ENCODE data around the gene GPRC5B. TPM values are rescaled to one million over a fixed set of nuclear protein-coding genes. Genes with fewer than 3 reads are reported as not detected.

GPRC5B gene
- total RNA-seq, 4 donors from 2014 or later = 1.9 to 17.3 (median 5.1) TPM

GRCh38 chr16:19823322-19823721, 61.3 kb downstream of the GPRC5B start:
- in situ Hi-C loops (cut with MboI; ENCODE audit: low pct_ligation_motif_present in 1 of 4, low pct_unique_long_range_greater_than_20kb in 1 of 4, low sequenced_read_pairs in 3 of 4) = no loop called here
- Histone ChIP-seq H3K27me3 (no peaks in the 10 kb centered on the region), H3K9me3 (no peaks in the 10 kb centered on the region), H3K27ac (no peak overlapping the region), H3K4me1 (no peaks in the 10 kb centered on the region), H3K36me3 (no peaks in the 10 kb centered on the region), H3K4me3 (no peak overlapping the region)
- DNase-seq = no peak
- TF ChIP-seq CTCF (IDR thresholded peaks at IDR 0.05) = no peak
- intact Hi-C loops (cut with DNase I; ENCODE audit: low total_unique reads) = no loop called here
- WGBS, 2 donors (ENCODE audit: low coverage in 1 of 2) = 57 to 83% methylated on average over 3 to 6 of the region's 6 CpGs

- H3K27me3 ChIP-seq = no peaks in the 10 kb centered on the region
- intact Hi-C loops (cut with DNase I; ENCODE audit: low total_unique reads) = no loop called here
- H3K36me3 ChIP-seq = no peaks in the 10 kb centered on the region
- DNase-seq = no peak
- no peak overlapping the region for H3K27ac ChIP-seq
- TF ChIP-seq EP300 (IDR thresholded peaks at IDR 0.05; ENCODE audit: low read depth) (no peak), POLR2A (IDR thresholded peaks at IDR 0.05) (no peak), POLR2AphosphoS5 (IDR thresholded peaks at IDR 0.05) (no peak), CTCF (IDR thresholded peaks at IDR 0.05) (no peak)
- no peak overlapping the region for H3K4me3 ChIP-seq
- 69 to 88% methylated on average over 2 of the region's 2 CpGs for WGBS, 2 donors (ENCODE audit: low coverage in 1 of 2)
- H3K9me3 ChIP-seq = no peaks in the 10 kb centered on the region
- H3K4me1 ChIP-seq = no peaks in the 10 kb centered on the region
- in situ Hi-C loops (cut with MboI; ENCODE audit: low pct_ligation_motif_present in 1 of 4, low pct_unique_long_range_greater_than_20kb in 1 of 4, low sequenced_read_pairs in 3 of 4) = no loop called here
Observed at GRCh38 chr16:19822533-19822932, 62.1 kb downstream of the GPRC5B start.

GRCh38 chr16:19817875-19818274, 66.8 kb downstream of the GPRC5B start:
- Histone ChIP-seq H3K36me3 (no peaks in the 10 kb centered on the region), H3K4me3 (no peak overlapping the region), H3K9me3 (no peaks in the 10 kb centered on the region), H3K27ac (no peak overlapping the region), H3K4me1 (no peaks in the 10 kb centered on the region), H3K27me3 (no peaks in the 10 kb centered on the region)
- no peak for DNase-seq
- intact Hi-C loops (cut with DNase I; ENCODE audit: low total_unique reads) = no loop called here
- WGBS, 2 donors (ENCODE audit: low coverage in 1 of 2) = 86% methylated on average over 7 of the region's 7 CpGs
- no peak for TF ChIP-seq POLR2AphosphoS5 (IDR thresholded peaks at IDR 0.05)
- TF ChIP-seq EP300 (IDR thresholded peaks at IDR 0.05; ENCODE audit: low read depth) = no peak
- no peak for TF ChIP-seq POLR2A (IDR thresholded peaks at IDR 0.05)
- no peak for TF ChIP-seq CTCF (IDR thresholded peaks at IDR 0.05)
- in situ Hi-C loops (cut with MboI; ENCODE audit: low pct_ligation_motif_present in 1 of 4, low pct_unique_long_range_greater_than_20kb in 1 of 4, low sequenced_read_pairs in 3 of 4) = no loop called here

GRCh38 chr16:19817122-19817521, 67.5 kb downstream of the GPRC5B start:
- Histone ChIP-seq H3K27me3 (no peaks in the 10 kb centered on the region), H3K4me1 (no peaks in the 10 kb centered on the region), H3K27ac (no peak overlapping the region), H3K9me3 (no peaks in the 10 kb centered on the region), H3K4me3 (no peak overlapping the region), H3K36me3 (no peaks in the 10 kb centered on the region)
- intact Hi-C loops (cut with DNase I; ENCODE audit: low total_unique reads) (no loop called here), in situ Hi-C loops (cut with MboI; ENCODE audit: low pct_ligation_motif_present in 1 of 4, low pct_unique_long_range_greater_than_20kb in 1 of 4, low sequenced_read_pairs in 3 of 4) (no loop called here)
- no peak for DNase-seq
- 76 to 79% methylated on average over 3 of the region's 3 CpGs for WGBS, 2 donors (ENCODE audit: low coverage in 1 of 2)
- no peak for TF ChIP-seq EP300 (IDR thresholded peaks at IDR 0.05; ENCODE audit: low read depth)
- TF ChIP-seq POLR2A (IDR thresholded peaks at IDR 0.05) = no peak
- no peak for TF ChIP-seq CTCF (IDR thresholded peaks at IDR 0.05)
- no peak for TF ChIP-seq POLR2AphosphoS5 (IDR thresholded peaks at IDR 0.05)

Measured in transverse colon (tissue), 4 donors.